SK-N-SH treated with all-trans-retinoic acid at 6 μM for 48 hours (cell line): Measurements from ENCODE around the gene MILR1.

Experiments used
- ARNTL ChIP-seq: fragments of 450-650 bp; formaldehyde crosslinking; IDR thresholded peaks from 2 replicates; pipeline ENCODE4 v1.5.0; 2020; ENCODE audit warnings: low read depth, mild to moderate bottlenecking, moderate library complexity, borderline replicate concordance
- RARB ChIP-seq: fragments of 250-450 bp; sonication (Bioruptor Pico); IDR thresholded peaks from 2 replicates; pipeline ENCODE4 v1.8.0; 2021; ENCODE audit warnings: mild to moderate bottlenecking, moderate library complexity
- ZFP3 ChIP-seq: fragments of 250-450 bp; sonication (Bioruptor Pico); IDR thresholded peaks from 2 replicates; pipeline ENCODE4 v1.5.0; 2020; ENCODE audit warnings: mild to moderate bottlenecking, moderate library complexity
- TF ChIP-seq, protein P1 (sequence below): fragments of 250-450 bp; sonication (Bioruptor Pico); IDR thresholded peaks from 2 replicates; pipeline ENCODE4 v1.5.1; 2020; ENCODE audit warnings: low read depth, mild to moderate bottlenecking, moderate library complexity

GRCh38 chr17:64403881-64404460 lies 44.9 kb upstream of the MILR1 start:
- TF ChIP-seq ZFP3 (CRISPR knock-in tag) (no peak), ARNTL (CRISPR knock-in tag) (no peak), RARB (CRISPR knock-in tag) (no peak)
- TF ChIP-seq, protein P1, sequence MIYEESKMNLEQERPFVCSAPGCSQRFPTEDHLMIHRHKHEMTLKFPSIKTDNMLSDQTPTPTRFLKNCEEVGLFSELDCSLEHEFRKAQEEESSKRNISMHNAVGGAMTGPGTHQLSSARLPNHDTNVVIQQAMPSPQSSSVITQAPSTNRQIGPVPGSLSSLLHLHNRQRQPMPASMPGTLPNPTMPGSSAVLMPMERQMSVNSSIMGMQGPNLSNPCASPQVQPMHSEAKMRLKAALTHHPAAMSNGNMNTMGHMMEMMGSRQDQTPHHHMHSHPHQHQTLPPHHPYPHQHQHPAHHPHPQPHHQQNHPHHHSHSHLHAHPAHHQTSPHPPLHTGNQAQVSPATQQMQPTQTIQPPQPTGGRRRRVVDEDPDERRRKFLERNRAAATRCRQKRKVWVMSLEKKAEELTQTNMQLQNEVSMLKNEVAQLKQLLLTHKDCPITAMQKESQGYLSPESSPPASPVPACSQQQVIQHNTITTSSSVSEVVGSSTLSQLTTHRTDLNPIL: no peak
